ENCODE results near the gene GABRG3. TPM values are rescaled to one million over a fixed set of nuclear protein-coding genes. Genes with fewer than 3 reads are reported as not detected.

The GABRG3 gene
- total RNA-seq, 1 experiment from 2014 or later = not detected

GRCh38 chr15:27278761-27279160 lies 307.8 kb downstream of the GABRG3 start:
- DNase-seq (ENCODE audit: low read depth, low spot score) (no peak), ATAC-seq (no peak)
- BruUV-seq (replicated peaks) = no TSS peak
- Histone ChIP-seq H3K27me3 (ENCODE audit: insufficient read depth, low read length) (no peaks in the 10 kb centered on the region), H4K20me1 (ENCODE audit: insufficient read depth) (no peaks in the 10 kb centered on the region), H2AFZ (ENCODE audit: low read depth, low read length, poor library complexity, severe bottlenecking) (no peak overlapping the region), H3K79me2 (ENCODE audit: insufficient read depth, low read length) (no peaks in the 10 kb centered on the region), H3K4me3 (replicated peaks in 1 of 2; ENCODE audit: low read depth in 1 of 2, low read length in 2 of 2) (no peak overlapping the region), H3K4me1 (ENCODE audit: control insufficient read depth in 1 of 2, insufficient read depth in 2 of 2, low read length in 2 of 2) (no peaks in the 10 kb centered on the region), H3K36me3 (ENCODE audit: control insufficient read depth in 1 of 2, insufficient read depth in 2 of 2, low read length in 2 of 2) (no peaks in the 10 kb centered on the region), H3K9me2 (ENCODE audit: insufficient read depth) (no peaks in the 10 kb centered on the region), H3K27ac (ENCODE audit: low read depth, low read length) (no peak overlapping the region), H3K9me3 (ENCODE audit: control insufficient read depth in 1 of 2, insufficient read depth in 1 of 2, low read depth in 1 of 2, low read length in 2 of 2) (peaks cover 13 to 30% of the 10 kb centered on the region in 2 experiments; a peak in 2 of 4 replicates), H3K9ac (ENCODE audit: low read length) (no peak overlapping the region), H3K4me2 (ENCODE audit: low read length) (no peak overlapping the region)
- no peak for TF ChIP-seq SRF (IDR thresholded peaks at IDR 0.05; ENCODE audit: low read depth)
- TF ChIP-seq FOSL1 (IDR thresholded peaks at IDR 0.05; ENCODE audit: low read depth) = no peak
- TF ChIP-seq, protein P1, sequence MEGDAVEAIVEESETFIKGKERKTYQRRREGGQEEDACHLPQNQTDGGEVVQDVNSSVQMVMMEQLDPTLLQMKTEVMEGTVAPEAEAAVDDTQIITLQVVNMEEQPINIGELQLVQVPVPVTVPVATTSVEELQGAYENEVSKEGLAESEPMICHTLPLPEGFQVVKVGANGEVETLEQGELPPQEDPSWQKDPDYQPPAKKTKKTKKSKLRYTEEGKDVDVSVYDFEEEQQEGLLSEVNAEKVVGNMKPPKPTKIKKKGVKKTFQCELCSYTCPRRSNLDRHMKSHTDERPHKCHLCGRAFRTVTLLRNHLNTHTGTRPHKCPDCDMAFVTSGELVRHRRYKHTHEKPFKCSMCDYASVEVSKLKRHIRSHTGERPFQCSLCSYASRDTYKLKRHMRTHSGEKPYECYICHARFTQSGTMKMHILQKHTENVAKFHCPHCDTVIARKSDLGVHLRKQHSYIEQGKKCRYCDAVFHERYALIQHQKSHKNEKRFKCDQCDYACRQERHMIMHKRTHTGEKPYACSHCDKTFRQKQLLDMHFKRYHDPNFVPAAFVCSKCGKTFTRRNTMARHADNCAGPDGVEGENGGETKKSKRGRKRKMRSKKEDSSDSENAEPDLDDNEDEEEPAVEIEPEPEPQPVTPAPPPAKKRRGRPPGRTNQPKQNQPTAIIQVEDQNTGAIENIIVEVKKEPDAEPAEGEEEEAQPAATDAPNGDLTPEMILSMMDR (IDR thresholded peaks at IDR 0.05 in 2 of 3, conservative IDR thresholded peaks at IDR 0.05 in 1 of 3; ENCODE audit: borderline replicate concordance in 1 of 3, insufficient read depth in 1 of 3, low read depth in 2 of 3, low read length in 2 of 3) = no peak
- no peak for TF ChIP-seq POLR2AphosphoS5 (IDR thresholded peaks at IDR 0.05; ENCODE audit: low read depth, low read length)
- TF ChIP-seq, protein P2, sequence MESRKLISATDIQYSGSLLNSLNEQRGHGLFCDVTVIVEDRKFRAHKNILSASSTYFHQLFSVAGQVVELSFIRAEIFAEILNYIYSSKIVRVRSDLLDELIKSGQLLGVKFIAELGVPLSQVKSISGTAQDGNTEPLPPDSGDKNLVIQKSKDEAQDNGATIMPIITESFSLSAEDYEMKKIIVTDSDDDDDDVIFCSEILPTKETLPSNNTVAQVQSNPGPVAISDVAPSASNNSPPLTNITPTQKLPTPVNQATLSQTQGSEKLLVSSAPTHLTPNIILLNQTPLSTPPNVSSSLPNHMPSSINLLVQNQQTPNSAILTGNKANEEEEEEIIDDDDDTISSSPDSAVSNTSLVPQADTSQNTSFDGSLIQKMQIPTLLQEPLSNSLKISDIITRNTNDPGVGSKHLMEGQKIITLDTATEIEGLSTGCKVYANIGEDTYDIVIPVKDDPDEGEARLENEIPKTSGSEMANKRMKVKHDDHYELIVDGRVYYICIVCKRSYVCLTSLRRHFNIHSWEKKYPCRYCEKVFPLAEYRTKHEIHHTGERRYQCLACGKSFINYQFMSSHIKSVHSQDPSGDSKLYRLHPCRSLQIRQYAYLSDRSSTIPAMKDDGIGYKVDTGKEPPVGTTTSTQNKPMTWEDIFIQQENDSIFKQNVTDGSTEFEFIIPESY (IDR thresholded peaks at IDR 0.05; ENCODE audit: extremely low read depth, insufficient replicate concordance, low read length) = no peak
- no peak for TF ChIP-seq SIN3A (IDR thresholded peaks at IDR 0.05; ENCODE audit: low read depth)
- TF ChIP-seq SP1 (IDR thresholded peaks at IDR 0.05; ENCODE audit: low read depth) = no peak
- no peak for TF ChIP-seq POLR2A (IDR thresholded peaks at IDR 0.05; ENCODE audit: borderline replicate concordance, extremely low read depth, insufficient read depth, insufficient read length)
- TF ChIP-seq ZNF274 (IDR thresholded peaks at IDR 0.05; ENCODE audit: low read depth, low read length) = no peak
- TF ChIP-seq ATF3 (IDR thresholded peaks at IDR 0.05) = no peak
- no peak for TF ChIP-seq ELF1 (IDR thresholded peaks at IDR 0.05; ENCODE audit: borderline replicate concordance, low read depth)
- no peak for TF ChIP-seq YY1 (IDR thresholded peaks at IDR 0.05; ENCODE audit: extremely low read depth, insufficient replicate concordance, low read depth, low read length)
- no peak for TF ChIP-seq EZH2phosphoT487 (IDR thresholded peaks at IDR 0.05; ENCODE audit: borderline replicate concordance)
- no peak for TF ChIP-seq JUND (IDR thresholded peaks at IDR 0.05)
- no peak for TF ChIP-seq RAD21 (IDR thresholded peaks at IDR 0.05; ENCODE audit: low read depth)
- TF ChIP-seq EZH2 (IDR thresholded peaks at IDR 0.05) = no peak
- TF ChIP-seq, protein P3, sequence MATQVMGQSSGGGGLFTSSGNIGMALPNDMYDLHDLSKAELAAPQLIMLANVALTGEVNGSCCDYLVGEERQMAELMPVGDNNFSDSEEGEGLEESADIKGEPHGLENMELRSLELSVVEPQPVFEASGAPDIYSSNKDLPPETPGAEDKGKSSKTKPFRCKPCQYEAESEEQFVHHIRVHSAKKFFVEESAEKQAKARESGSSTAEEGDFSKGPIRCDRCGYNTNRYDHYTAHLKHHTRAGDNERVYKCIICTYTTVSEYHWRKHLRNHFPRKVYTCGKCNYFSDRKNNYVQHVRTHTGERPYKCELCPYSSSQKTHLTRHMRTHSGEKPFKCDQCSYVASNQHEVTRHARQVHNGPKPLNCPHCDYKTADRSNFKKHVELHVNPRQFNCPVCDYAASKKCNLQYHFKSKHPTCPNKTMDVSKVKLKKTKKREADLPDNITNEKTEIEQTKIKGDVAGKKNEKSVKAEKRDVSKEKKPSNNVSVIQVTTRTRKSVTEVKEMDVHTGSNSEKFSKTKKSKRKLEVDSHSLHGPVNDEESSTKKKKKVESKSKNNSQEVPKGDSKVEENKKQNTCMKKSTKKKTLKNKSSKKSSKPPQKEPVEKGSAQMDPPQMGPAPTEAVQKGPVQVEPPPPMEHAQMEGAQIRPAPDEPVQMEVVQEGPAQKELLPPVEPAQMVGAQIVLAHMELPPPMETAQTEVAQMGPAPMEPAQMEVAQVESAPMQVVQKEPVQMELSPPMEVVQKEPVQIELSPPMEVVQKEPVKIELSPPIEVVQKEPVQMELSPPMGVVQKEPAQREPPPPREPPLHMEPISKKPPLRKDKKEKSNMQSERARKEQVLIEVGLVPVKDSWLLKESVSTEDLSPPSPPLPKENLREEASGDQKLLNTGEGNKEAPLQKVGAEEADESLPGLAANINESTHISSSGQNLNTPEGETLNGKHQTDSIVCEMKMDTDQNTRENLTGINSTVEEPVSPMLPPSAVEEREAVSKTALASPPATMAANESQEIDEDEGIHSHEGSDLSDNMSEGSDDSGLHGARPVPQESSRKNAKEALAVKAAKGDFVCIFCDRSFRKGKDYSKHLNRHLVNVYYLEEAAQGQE (IDR thresholded peaks at IDR 0.05; ENCODE audit: low read depth) = no peak
- no peak for TF ChIP-seq EGR1 (IDR thresholded peaks at IDR 0.05; ENCODE audit: low read depth)
- ChIA-PET POLR2A (no interaction called here), RAD21 (ENCODE audit: low non-redundant PET in 1 of 2, low total read pairs in 2 of 2, uncharacterized antibody in 2 of 2, unreplicated experiment in 2 of 2) (no interaction called here), CTCF (no interaction called here)
- intact Hi-C loops (cut with micrococcal nuclease) = no loop called here

Measured in HCT116 (cell line).